GM18951 (cell line): ENCODE results near the gene STIM2.
"Not testable (repeated sequence)": the region's sequence is repeated elsewhere in the genome, so short reads cannot be mapped to it uniquely, and the experiment has no call there.

Source experiments
- POLR2A ChIP-seq: IDR thresholded peaks from 4 replicates; pipeline ENCODE4 v1.6.1; 2011; ENCODE audit warnings: mild to moderate bottlenecking; ENCODE audit not compliant: insufficient read length, insufficient read depth; ENCODE audit errors: extremely low read depth
- in situ Hi-C: fragments of 300-500 bp; cut with MboI; formaldehyde crosslinking; loops from one replicate; pipeline ENCODE4 v1.12.0; 2022; ENCODE audit warnings: low sequenced_read_pairs, mixed read lengths, inconsistent platforms; ENCODE audit not compliant: unreplicated experiment

The STIM2 gene

GRCh38 chr4:26860157-26860921 lies at the start of gene STIM2:
TSS of gene STIM2 (plus strand) at chr4:26860841.
- in situ Hi-C loops = no loop called here
- peak; percentile 73 for TF ChIP-seq POLR2A

- in situ Hi-C loops = not testable (repeated sequence)
Measured at GRCh38 chr4:26811571-26811970, 49.1 kb upstream of the STIM2 start.

- in situ Hi-C loops = no loop called here
- TF ChIP-seq POLR2A = no peak
Measured at GRCh38 chr4:26812049-26812714, 48.5 kb upstream of the STIM2 start.

- in situ Hi-C loops = no loop called here
- no peak for TF ChIP-seq POLR2A
Measured at GRCh38 chr4:26813698-26814097, 46.9 kb upstream of the STIM2 start.

- in situ Hi-C loops = no loop called here
Measured at GRCh38 chr4:26815199-26815598, 45.4 kb upstream of the STIM2 start.

GRCh38 chr4:26815706-26816105 lies 44.9 kb upstream of the STIM2 start:
- in situ Hi-C loops = no loop called here
- no peak for TF ChIP-seq POLR2A

More at GRCh38 chr4:26815199-26815598, 45.4 kb upstream of the STIM2 start:
- no peak for TF ChIP-seq POLR2A

- in situ Hi-C loops = no loop called here
- TF ChIP-seq POLR2A = no peak
Measured at GRCh38 chr4:26819026-26819425, 41.6 kb upstream of the STIM2 start.

- no peak for TF ChIP-seq POLR2A
- in situ Hi-C loops = no loop called here
Measured at GRCh38 chr4:26819478-26820095, 41.1 kb upstream of the STIM2 start.

GRCh38 chr4:26820346-26820745 lies 40.3 kb upstream of the STIM2 start:
- no peak for TF ChIP-seq POLR2A
- in situ Hi-C loops = no loop called here

- in situ Hi-C loops = no loop called here
- TF ChIP-seq POLR2A = no peak
Measured at GRCh38 chr4:26821031-26821430, 39.6 kb upstream of the STIM2 start.

- in situ Hi-C loops = no loop called here
- TF ChIP-seq POLR2A = no peak
Measured at GRCh38 chr4:26821677-26822503, 38.8 kb upstream of the STIM2 start.

- TF ChIP-seq POLR2A = no peak
- in situ Hi-C loops = no loop called here
Measured at GRCh38 chr4:26822546-26822945, 38.1 kb upstream of the STIM2 start.

- in situ Hi-C loops = not testable (repeated sequence)
Measured at GRCh38 chr4:26822974-26823373, 37.7 kb upstream of the STIM2 start.
